ENCODE data around the gene ATP13A4. TPM values are rescaled to one million over a fixed set of nuclear protein-coding genes. Genes with fewer than 3 reads are reported as not detected.

Gene ATP13A4
- total and polyA plus RNA-seq, 2 of the 4 experiments (the other 2 are of a cell fraction) = under 0.01 TPM; not detected in 1

GRCh38 chr3:193378706-193379105 is 176.0 kb downstream of the ATP13A4 start, which contains the start of gene ATP13A5:
Gene ATP13A5 (minus strand): TSS chr3:193378753. CDS start chr3:193378725, 28 bp downstream.
- POLR2A ChIA-PET (ENCODE audit: unreplicated experiment) = no interaction called here

More at GRCh38 chr3:193378706-193379105, 176.0 kb downstream of the ATP13A4 start, which contains the start of gene ATP13A5:
- Histone ChIP-seq H3K23ac (ENCODE audit: low read depth, low read length) (no peak within 1 kb of the TSS), H3K14ac (replicated peaks; ENCODE audit: low read depth, low read length) (no peak within 1 kb of the TSS), H4K20me1 (ENCODE audit: insufficient read depth, low read length) (no peaks in the 10 kb centered on the region), H2BK15ac (ENCODE audit: low read depth, low read length) (no peak within 1 kb of the TSS), H2AFZ (replicated peaks; ENCODE audit: low read length, poor library complexity) (no peak within 1 kb of the TSS), H2BK5ac (ENCODE audit: low read depth, low read length, poor library complexity, severe bottlenecking) (no peak within 1 kb of the TSS), H3K4me2 (ENCODE audit: low read depth, low read length) (no peak within 1 kb of the TSS), H3K27me3 (ENCODE audit: control insufficient read depth, insufficient read depth, low read length) (no peaks in the 10 kb centered on the region), H4K91ac (ENCODE audit: insufficient read depth, low read depth, low read length) (no peak within 1 kb of the TSS), H4K5ac (ENCODE audit: low read depth, low read length) (no peak within 1 kb of the TSS), H3K9ac (ENCODE audit: low read depth, low read length) (no peak within 1 kb of the TSS), H3K9me1 (ENCODE audit: insufficient read depth, low read length) (no peaks in the 10 kb centered on the region), H4K8ac (ENCODE audit: low read depth in 2 of 2, low read length in 2 of 2) (no peak within 1 kb of the TSS), H2AK5ac (ENCODE audit: low read depth, low read length) (no peak within 1 kb of the TSS), H3K27ac (ENCODE audit: insufficient read depth, low read length) (no peak within 1 kb of the TSS), H3K56ac (ENCODE audit: extremely low read depth, insufficient read depth, low read length) (no peak within 1 kb of the TSS), H2BK120ac (ENCODE audit: low read depth, low read length) (no peak within 1 kb of the TSS), H3K4me1 (ENCODE audit: control insufficient read depth, insufficient read depth, low read length) (no peaks in the 10 kb centered on the region), H3K4me3 (ENCODE audit: insufficient read depth, low read depth, low read length) (no peak within 1 kb of the TSS), H3K9me3 (ENCODE audit: control insufficient read depth, insufficient read depth, low read length) (peaks cover 5% of the 10 kb centered on the region), H2BK20ac (ENCODE audit: low read depth, low read length) (no peak within 1 kb of the TSS), H3K4ac (ENCODE audit: low read depth, low read length) (no peak within 1 kb of the TSS), H3K36me3 (ENCODE audit: control insufficient read depth, insufficient read depth, low read length) (no peaks in the 10 kb centered on the region), H3K79me1 (ENCODE audit: low read depth in 1 of 2, low read length in 2 of 2) (no peaks in the 10 kb centered on the region), H2AK9ac (replicated peaks; ENCODE audit: low read depth, low read length, poor library complexity) (no peak within 1 kb of the TSS), H3K18ac (ENCODE audit: low read depth, low read length) (no peak within 1 kb of the TSS)
- TF ChIP-seq RAD21 (IDR thresholded peaks at IDR 0.05; ENCODE audit: low read length) (no peak), USF2 (IDR thresholded peaks at IDR 0.05; ENCODE audit: low read depth, low read length) (no peak), BHLHE40 (IDR thresholded peaks at IDR 0.05; ENCODE audit: low read depth, low read length) (no peak), CTCF (conservative IDR thresholded peaks at IDR 0.05; ENCODE audit: low read depth, low read length) (no peak), ELK1 (IDR thresholded peaks at IDR 0.05; ENCODE audit: borderline replicate concordance, low read depth, low read length) (no peak), FOS (IDR thresholded peaks at IDR 0.05; ENCODE audit: low read depth, low read length) (no peak), CHD1 (IDR thresholded peaks at IDR 0.05; ENCODE audit: low read depth, low read length) (no peak)
- ATAC-seq (ENCODE audit: low read depth) = no peak
- in situ Hi-C loops (cut with MboI; ENCODE audit: low sequenced_read_pairs) (no loop called here), dilution Hi-C loops (cut with HindIII; ENCODE audit: low sequenced_read_pairs, unreplicated experiment) (no loop called here), intact Hi-C loops (cut with micrococcal nuclease) (no loop called here)
- CTCF ChIA-PET = no interaction called here
- no TSS peak for BruUV-seq (replicated peaks)
- WGBS, 2 experiments (ENCODE audit: extremely low coverage in 2 of 2, insufficient read length in 1 of 2) = 43% methylated on average over 4 of the region's 6 CpGs; no CpG with 5 or more reads in 1 of the 2 experiments
- DNase-seq = no peak

Measured in IMR-90 (cell line).